Endothelial cell of umbilical vein (primary cell): ENCODE results near the gene LIPI. TPM values are rescaled to one million over a fixed set of nuclear protein-coding genes. Genes with fewer than 3 reads are reported as not detected.

Experiments
- BruUV-seq: library from RNA; stranded (reverse); fragments of 400-500 nt; replicated peaks from 2 replicates; lab custom pipeline; 2021; lab: Mats Ljungman, UMichigan
- CTCF ChIA-PET: fragments of 300-600, 350-600 bp; sonication (Branson Sonifier 250); formaldehyde crosslinking; loops from one replicate; lab custom pipeline; 2021; ENCODE audit warnings: antibody characterized with exemption, inconsistent platforms; lab: Charles Lee
- POLR2A ChIA-PET: fragments of 300-600, 350-600 bp; sonication (Branson Sonifier 250); formaldehyde crosslinking; loops from one replicate; lab custom pipeline; 2021; ENCODE audit warnings: antibody characterized with exemption, inconsistent platforms; lab: Charles Lee
- DNase-seq: peaks from one replicate; pipeline ENCODE4 v3.0.0-alpha.2; 2011; ENCODE audit warnings: low read depth, low spot score
- FAIRE-seq: peaks from 2 replicates; lab custom pipeline; 2011; peaks lifted over from hg19 to GRCh38; lab: Jason Lieb, UNC
- H2AFZ ChIP-seq: 2 replicates; pipeline ENCODE4 v1.6.0; 2012; ENCODE audit warnings: low read depth, low read length, control low read depth, inconsistent platforms
- H3K27ac ChIP-seq: 2 replicates; pipeline ENCODE4 v1.5.1; 2011; ENCODE audit warnings: low read depth, mild to moderate bottlenecking, control low read depth, low read length, moderate library complexity; ENCODE audit not compliant: insufficient read depth
- H3K27me3 ChIP-seq, 2 experiments: 2 replicates each; pipeline versions ENCODE4 v1.6.0 to v1.6.1; 2011; ENCODE audit warnings: low read length in 2 of 2, mixed read lengths in 1 of 2; ENCODE audit not compliant: control insufficient read depth in 2 of 2, insufficient read depth in 2 of 2
- H3K36me3 ChIP-seq, 2 experiments: 2 replicates in 1 of 2; 3 replicates in 1 of 2; pipeline ENCODE4 v1.5.1; 2011; ENCODE audit warnings: low read length in 2 of 2, mild to moderate bottlenecking in 1 of 2, moderate library complexity in 1 of 2; ENCODE audit not compliant: control insufficient read depth in 2 of 2, insufficient read depth in 2 of 2; ENCODE audit errors: extremely low read depth in 1 of 2
- H3K4me1 ChIP-seq: 3 replicates; pipeline ENCODE4 v1.5.1; 2011; ENCODE audit warnings: mild to moderate bottlenecking, low read length; ENCODE audit not compliant: control insufficient read depth, insufficient read depth; ENCODE audit errors: extremely low read depth
- H3K4me2 ChIP-seq: 2 replicates; pipeline ENCODE4 v1.6.1; 2011; ENCODE audit warnings: low read length, control low read depth, mixed read lengths; ENCODE audit not compliant: insufficient read depth
- H3K4me3 ChIP-seq, 3 experiments: fragments of 200-600 bp in 1 of 3; sonication (generic), shearing (Covaris generic) in 1 of 3; replicated peaks in 1 of 3; 2 replicates each; pipeline ENCODE4 v1.5.1; 2011 to 2016; ENCODE audit warnings: control low read depth in 3 of 3, low read length in 3 of 3, mild to moderate bottlenecking in 2 of 3, inconsistent platforms in 1 of 3, low read depth in 1 of 3, moderate library complexity in 1 of 3; ENCODE audit not compliant: insufficient read depth in 1 of 3
- H3K79me2 ChIP-seq: 2 replicates; pipeline ENCODE4 v1.6.0; 2012; ENCODE audit warnings: low read length, inconsistent platforms; ENCODE audit not compliant: control insufficient read depth, insufficient read depth
- H3K9ac ChIP-seq: replicated peaks from 2 replicates; pipeline ENCODE3; 2011; ENCODE audit warnings: low read length, control low read depth; ENCODE audit not compliant: insufficient read depth; ENCODE audit errors: extremely low read depth
- H3K9me1 ChIP-seq: replicated peaks from 3 replicates; pipeline ENCODE4 v1.6.0; 2011; ENCODE audit warnings: mild to moderate bottlenecking, low read length; ENCODE audit not compliant: control insufficient read depth, insufficient read depth; ENCODE audit errors: extremely low read depth
- H3K9me3 ChIP-seq: replicated peaks from 2 replicates; pipeline ENCODE4 v1.5.1; 2012; ENCODE audit warnings: low read length, inconsistent platforms; ENCODE audit not compliant: control insufficient read depth, insufficient read depth
- H4K20me1 ChIP-seq: replicated peaks from 2 replicates; pipeline ENCODE3; 2011; ENCODE audit warnings: mild to moderate bottlenecking, low read length; ENCODE audit not compliant: control insufficient read depth, insufficient read depth; ENCODE audit errors: extremely low read depth
- EZH2 ChIP-seq: IDR thresholded peaks from 2 replicates; pipeline ENCODE4 v1.6.1; 2012; ENCODE audit warnings: borderline replicate concordance, low read depth, mild to moderate bottlenecking, moderate library complexity, low read length, inconsistent platforms; ENCODE audit not compliant: severe bottlenecking
- FOS ChIP-seq: IDR thresholded peaks from 2 replicates; pipeline ENCODE4 v1.6.1; 2011; ENCODE audit warnings: mild to moderate bottlenecking, low read length, moderate library complexity, borderline replicate concordance; ENCODE audit not compliant: insufficient read depth
- GATA2 ChIP-seq: IDR thresholded peaks from 2 replicates; pipeline ENCODE4 v1.7.0; 2011; ENCODE audit warnings: low read depth, mild to moderate bottlenecking, moderate library complexity, mixed read lengths, low read length; ENCODE audit not compliant: insufficient read length, insufficient read depth
- JUN ChIP-seq: IDR thresholded peaks from 2 replicates; pipeline ENCODE4 v1.6.1; 2011; ENCODE audit warnings: borderline replicate concordance, low read depth; ENCODE audit not compliant: insufficient read length, insufficient read depth
- MYC ChIP-seq: IDR thresholded peaks from one replicate; pipeline ENCODE4 v1.6.1; 2011; ENCODE audit warnings: mild to moderate bottlenecking, low read depth, low read length
- POLR2A ChIP-seq: IDR thresholded peaks from 2 replicates; pipeline ENCODE4 v1.6.1; 2012; ENCODE audit warnings: low read depth, mild to moderate bottlenecking, control low read depth, low read length
- POLR2AphosphoS5 ChIP-seq: IDR thresholded peaks from 2 replicates; pipeline ENCODE4 v1.6.1; 2012; ENCODE audit warnings: low read depth, mild to moderate bottlenecking, control low read depth, low read length, moderate library complexity; ENCODE audit not compliant: insufficient read depth
- dilution Hi-C: fragments of 300-500 bp; cut with MboI; formaldehyde crosslinking; loops from one replicate; pipeline ENCODE4 v1.15.0; 2019; ENCODE audit warnings: low sequenced_read_pairs; ENCODE audit not compliant: extremely low pct_ligation_motif_present
- intact Hi-C: fragments of 100-400 bp; cut with micrococcal nuclease; formaldehyde crosslinking; loops from one replicate; pipeline ENCODE4 v1.10.0; 2022
- polyA plus RNA-seq, 4 experiments: library from polyadenylated mRNA; depleted of rRNA in 3 of 4; stranded (reverse) in 3 of 4; unstranded in 1 of 4; fragments of >200 nt; gene quantifications; 2 replicates each; pipeline versions ENCODE4 v1.2.1 to v1.2.3, GENCODE V29; 2011 to 2012; ENCODE audit warnings: missing spikeins in 1 of 4
- total RNA-seq: library from RNA; stranded (reverse); gene quantifications from 2 replicates; pipeline ENCODE4 v1.2.3, GENCODE V29; 2021
- TF ChIP-seq, protein P1 (sequence below), 2 donors: IDR thresholded peaks; 1 replicate in 1 of 2; 2 replicates in 1 of 2; pipeline ENCODE4 v1.5.1; 2011; ENCODE audit warnings: low read length in 2 of 2, mild to moderate bottlenecking in 2 of 2, moderate library complexity in 2 of 2, control low read depth in 1 of 2, inconsistent platforms in 1 of 2, low read depth in 1 of 2; ENCODE audit not compliant: insufficient read depth in 1 of 2; ENCODE audit errors: extremely low read depth in 1 of 2
- TF ChIP-seq, protein P2 (sequence below): IDR thresholded peaks from 2 replicates; pipeline ENCODE4 v1.6.1; 2011; ENCODE audit not compliant: insufficient read depth, insufficient read length

The LIPI gene
- total and polyA plus RNA-seq, 2 donors (not counting 3 experiments of a cell fraction or from before 2014, with no cell fraction given) = not detected

DNA sequence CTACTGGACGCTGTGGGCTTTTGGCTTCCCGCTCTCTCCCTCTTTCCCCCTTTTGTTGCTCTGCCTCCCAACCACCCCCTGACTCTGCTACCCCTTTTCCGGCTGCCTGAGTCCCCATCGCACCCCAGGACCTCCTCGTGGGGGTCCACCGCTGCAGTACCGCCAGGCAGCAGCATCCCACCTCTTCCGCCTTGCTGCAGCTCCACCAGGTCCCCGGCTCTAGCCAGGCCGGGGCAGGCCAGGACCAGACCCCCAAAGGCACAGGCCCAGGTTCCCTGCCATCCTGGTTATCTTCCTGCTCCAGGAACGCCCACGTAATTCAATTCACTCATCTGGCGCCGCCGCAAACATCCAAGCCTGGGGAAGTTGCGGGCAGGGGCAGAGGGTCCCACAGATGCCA, 139.8 kb downstream of the LIPI start:
- Histone ChIP-seq H4K20me1 (no peaks in the 10 kb centered on the region), H3K9me1 (no peaks in the 10 kb centered on the region), H3K79me2 (no peaks in the 10 kb centered on the region), H3K4me3 (no peak overlapping the region), H3K27ac (no peak overlapping the region), H3K4me2 (no peak overlapping the region), H3K9me3 (peaks cover 3% of the 10 kb centered on the region), H3K27me3 (no peaks in the 10 kb centered on the region), H3K4me1 (no peaks in the 10 kb centered on the region), H3K36me3 (no peaks in the 10 kb centered on the region), H3K9ac (no peak overlapping the region), H2AFZ (no peak overlapping the region)
- FAIRE-seq = no peak
- DNase-seq = no peak
- dilution Hi-C loops (no loop called here), intact Hi-C loops (no loop called here)
- CTCF ChIA-PET = no interaction called here
- TF ChIP-seq MYC (no peak), FOS (no peak), POLR2A (no peak), GATA2 (no peak), EZH2 (no peak), POLR2AphosphoS5 (no peak), JUN (no peak)
- TF ChIP-seq, protein P1, sequence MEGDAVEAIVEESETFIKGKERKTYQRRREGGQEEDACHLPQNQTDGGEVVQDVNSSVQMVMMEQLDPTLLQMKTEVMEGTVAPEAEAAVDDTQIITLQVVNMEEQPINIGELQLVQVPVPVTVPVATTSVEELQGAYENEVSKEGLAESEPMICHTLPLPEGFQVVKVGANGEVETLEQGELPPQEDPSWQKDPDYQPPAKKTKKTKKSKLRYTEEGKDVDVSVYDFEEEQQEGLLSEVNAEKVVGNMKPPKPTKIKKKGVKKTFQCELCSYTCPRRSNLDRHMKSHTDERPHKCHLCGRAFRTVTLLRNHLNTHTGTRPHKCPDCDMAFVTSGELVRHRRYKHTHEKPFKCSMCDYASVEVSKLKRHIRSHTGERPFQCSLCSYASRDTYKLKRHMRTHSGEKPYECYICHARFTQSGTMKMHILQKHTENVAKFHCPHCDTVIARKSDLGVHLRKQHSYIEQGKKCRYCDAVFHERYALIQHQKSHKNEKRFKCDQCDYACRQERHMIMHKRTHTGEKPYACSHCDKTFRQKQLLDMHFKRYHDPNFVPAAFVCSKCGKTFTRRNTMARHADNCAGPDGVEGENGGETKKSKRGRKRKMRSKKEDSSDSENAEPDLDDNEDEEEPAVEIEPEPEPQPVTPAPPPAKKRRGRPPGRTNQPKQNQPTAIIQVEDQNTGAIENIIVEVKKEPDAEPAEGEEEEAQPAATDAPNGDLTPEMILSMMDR (IDR thresholded peaks at IDR 0.05; ENCODE audit: extremely low read depth in 1 of 2, insufficient read depth in 1 of 2, low read depth in 1 of 2, low read length in 2 of 2) = no peak
- TF ChIP-seq, protein P2, sequence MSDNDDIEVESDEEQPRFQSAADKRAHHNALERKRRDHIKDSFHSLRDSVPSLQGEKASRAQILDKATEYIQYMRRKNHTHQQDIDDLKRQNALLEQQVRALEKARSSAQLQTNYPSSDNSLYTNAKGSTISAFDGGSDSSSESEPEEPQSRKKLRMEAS = no peak
- POLR2A ChIA-PET = no interaction called here
- BruUV-seq = no TSS peak
